Ammon's horn (tissue), 1 donor: ENCODE results near the gene RAD54L.
"Not testable (repeated sequence)": the region's sequence is repeated elsewhere in the genome, so short reads cannot be mapped to it uniquely, and the experiment has no call there.

Experiments used
- DNase-seq: peaks from one replicate; pipeline ENCODE4 v3.0.0-alpha.2; 2016; ENCODE audit warnings: low spot score

RAD54L gene

GRCh38 chr1:46319960-46320914, 72.7 kb downstream of the RAD54L start:
- DNase-seq: not testable (repeated sequence)

- not testable (repeated sequence) for DNase-seq
These were observed 74.6 kb downstream of the RAD54L start for GRCh38 chr1:46322191-46322590.

GRCh38 chr1:46325285-46326076, 77.9 kb downstream of the RAD54L start:
- DNase-seq: not testable (repeated sequence)
